Naive B cell (primary cell): ENCODE measurements around the gene LRRC10B. TPM values are rescaled to one million over a fixed set of nuclear protein-coding genes. Genes with fewer than 3 reads are reported as not detected.
A peak's percentile ranks its signal among the peaks of the same experiment; 100 is the strongest.

Experiments
- ATAC-seq, 2 donors: fragments of 150-1000 bp; cut with Tn5 transposase; 2 replicates each; pipeline ENCODE4 v1.10.0; 2021; ENCODE audit warnings: low read depth in 2 of 2, mild to moderate bottlenecking in 2 of 2, moderate library complexity in 2 of 2
- DNase-seq: peaks from one replicate; pipeline ENCODE4 v3.0.0; 2022
- H3K27ac Mint-ChIP-seq, 6 donors: one replicate each; pipeline ENCODE4 v1.8.0; 2020 to 2022; ENCODE audit warnings: mild to moderate bottlenecking in 6 of 6, mixed read lengths in 6 of 6, moderate library complexity in 5 of 6, inconsistent platforms in 2 of 6
- H3K27me3 Mint-ChIP-seq, 3 donors: one replicate each; pipeline ENCODE4 v1.8.0; 2021 to 2022; ENCODE audit warnings: mixed read lengths in 3 of 3, mild to moderate bottlenecking in 1 of 3
- H3K36me3 Mint-ChIP-seq, 2 donors: one replicate each; pipeline ENCODE4 v1.8.0; 2020 to 2022; ENCODE audit warnings: mixed read lengths in 2 of 2, inconsistent platforms in 1 of 2, mild to moderate bottlenecking in 1 of 2
- H3K4me1 Mint-ChIP-seq, 3 donors: one replicate each; pipeline ENCODE4 v1.8.0; 2020 to 2022; ENCODE audit warnings: mixed read lengths in 3 of 3, inconsistent platforms in 1 of 3, mild to moderate bottlenecking in 1 of 3, moderate library complexity in 1 of 3
- H3K4me3 Mint-ChIP-seq, 8 donors: one replicate each; pipeline ENCODE4 v1.8.0; 2020 to 2022; ENCODE audit warnings: mild to moderate bottlenecking in 8 of 8, mixed read lengths in 8 of 8, moderate library complexity in 8 of 8, inconsistent platforms in 2 of 8
- H3K9me3 Mint-ChIP-seq, 7 donors: one replicate each; pipeline ENCODE4 v1.8.0; 2020 to 2022; ENCODE audit warnings: mixed read lengths in 7 of 7, mild to moderate bottlenecking in 5 of 7, inconsistent platforms in 2 of 7, moderate library complexity in 1 of 7
- polyA plus RNA-seq, 6 donors: library from polyadenylated mRNA; unstranded; fragments of 300-500 nt; fragmentation: Illumina TruSeq; gene quantifications; one replicate each; pipeline ENCODE4 v1.2.3, GENCODE V29; 2021; ENCODE audit warnings: low read depth in 6 of 6

The LRRC10B gene
- polyA plus RNA-seq, 6 donors from 2014 or later, result 0.12 TPM; not detected in 5

DNA sequence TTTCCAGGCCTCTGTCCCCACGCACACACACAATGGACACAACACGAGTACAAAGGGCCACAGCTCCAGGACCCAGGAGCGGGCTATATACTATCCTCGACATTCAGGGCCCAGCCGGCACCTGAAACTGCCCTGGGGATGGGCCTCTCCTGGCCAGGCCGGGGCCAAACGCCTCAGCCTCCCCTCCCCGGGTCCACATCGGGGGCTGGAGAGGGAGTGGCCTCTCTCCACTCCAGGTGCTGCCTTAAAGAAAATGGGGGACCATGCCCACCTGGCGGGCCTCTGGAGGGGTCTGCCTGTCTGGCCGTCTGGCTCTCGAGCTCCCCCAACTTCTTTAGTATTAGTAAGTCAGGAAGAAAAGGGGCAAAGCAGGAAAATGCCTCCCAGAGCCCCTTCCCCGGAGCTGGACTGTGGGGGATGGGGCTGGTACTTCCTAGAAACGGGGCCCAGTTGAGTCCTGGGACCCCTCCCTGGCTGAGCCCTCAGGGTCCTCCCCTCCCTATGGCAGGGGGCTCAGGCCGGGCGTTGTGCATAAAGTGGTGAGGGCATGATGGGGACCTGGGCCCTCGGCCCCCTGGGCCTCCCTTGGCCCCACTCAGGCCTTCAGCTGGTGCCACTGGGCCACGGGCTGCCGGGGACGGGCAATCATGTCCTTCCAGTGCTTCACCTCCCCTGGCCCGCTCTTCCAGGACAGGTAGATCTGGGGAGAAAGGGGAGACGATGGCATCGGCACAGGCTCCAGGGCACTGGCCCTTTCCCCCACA is 9.7 kb downstream of the LRRC10B start:
- Mint-ChIP-seq H3K4me1 (peaks cover 7 to 15% (median 10%) of the 10 kb centered on the region in 3 donors), H3K27ac (no peak overlapping the region), H3K9me3 (no peaks in the 10 kb centered on the region), H3K4me3 (no peak overlapping the region), H3K36me3 (no peaks in the 10 kb centered on the region), H3K27me3 (peaks cover 10 to 47% (median 42%) of the 10 kb centered on the region in 3 donors)
- ATAC-seq (no peak), DNase-seq (no peak)

DNA sequence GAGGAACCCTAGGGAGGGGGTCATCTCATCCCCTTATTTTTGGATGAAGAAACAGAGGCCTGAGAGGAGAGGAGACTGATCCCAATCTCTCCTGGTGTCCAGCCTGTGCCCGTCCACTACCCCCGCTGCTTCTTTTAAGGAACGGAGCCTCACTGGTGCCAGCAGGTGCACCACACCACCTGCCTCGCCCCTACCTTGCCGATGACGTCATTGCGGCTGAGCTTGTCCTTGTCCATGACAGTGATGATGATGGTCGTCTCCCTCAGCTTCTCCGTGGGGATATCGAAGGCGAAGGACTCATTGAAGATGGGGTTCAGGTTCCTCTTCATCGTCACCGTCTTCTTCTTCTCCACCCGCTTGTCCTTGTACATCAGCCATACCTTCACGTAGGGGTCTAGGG is 14.3 kb downstream of the LRRC10B start:
- Mint-ChIP-seq H3K9me3 (no peaks in the 10 kb centered on the region), H3K4me3 (no peak overlapping the region), H3K36me3 (no peaks in the 10 kb centered on the region), H3K4me1 (no peaks in the 10 kb centered on the region), H3K27me3 (peaks cover 12 to 48% (median 38%) of the 10 kb centered on the region in 3 donors), H3K27ac (no peak overlapping the region)
- no peak for DNase-seq
- ATAC-seq, result no peak

DNA sequence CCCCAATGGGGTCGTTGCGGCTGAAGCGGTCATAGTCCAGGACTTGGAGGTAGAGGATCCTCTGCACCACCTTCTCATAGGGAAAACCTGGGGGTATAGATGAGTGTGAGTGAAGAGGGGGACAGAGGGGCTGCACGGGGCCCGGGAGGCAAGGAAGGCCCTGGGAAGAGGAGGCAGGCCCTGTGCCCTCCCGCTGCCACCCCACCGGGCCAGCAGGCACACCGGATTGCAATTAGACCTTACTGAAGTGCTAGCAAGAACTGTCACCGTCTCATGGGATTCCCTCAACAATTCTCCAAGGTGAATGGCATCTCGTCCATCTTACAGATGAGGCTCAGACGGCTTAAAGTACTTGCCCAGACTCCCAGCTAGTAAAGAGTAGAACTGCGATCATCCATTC is 15.9 kb downstream of the LRRC10B start:
- Mint-ChIP-seq H3K9me3 (no peaks in the 10 kb centered on the region), H3K27me3 (peaks cover 15 to 52% (median 39%) of the 10 kb centered on the region in 3 donors), H3K4me1 (no peaks in the 10 kb centered on the region), H3K4me3 (no peak overlapping the region), H3K27ac (no peak overlapping the region), H3K36me3 (no peaks in the 10 kb centered on the region)
- DNase-seq, result no peak
- no peak for ATAC-seq

DNA sequence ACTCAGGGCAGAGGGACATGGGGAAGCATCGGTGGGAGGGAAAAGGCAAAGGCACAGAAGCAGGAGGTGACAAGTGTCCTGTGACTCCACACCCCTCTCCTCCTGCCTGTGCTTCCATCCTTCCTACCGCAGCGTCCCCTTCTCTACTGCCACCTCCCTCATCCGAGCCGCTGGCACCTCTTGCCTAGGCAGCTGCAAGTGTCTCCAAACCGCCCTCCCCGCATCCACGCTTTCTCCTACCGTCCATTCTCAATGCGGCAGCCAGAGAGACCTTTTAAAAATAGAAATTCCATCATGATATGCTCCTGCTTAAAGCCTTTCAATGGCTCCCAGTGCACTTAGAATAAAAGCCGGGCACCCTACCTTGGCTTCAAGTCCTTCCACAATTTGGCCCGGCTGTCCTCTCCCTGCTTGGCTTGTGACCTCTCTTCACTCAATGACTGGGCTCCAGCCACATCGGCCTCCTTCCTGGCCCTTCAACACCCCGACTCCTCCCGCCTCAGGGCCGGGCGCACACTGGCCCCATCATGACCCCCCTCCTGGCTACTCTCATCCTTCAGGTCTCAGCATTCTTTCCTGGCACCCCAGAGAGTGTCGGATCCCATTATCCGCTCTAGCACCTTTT is 16.5 kb downstream of the LRRC10B start:
- Mint-ChIP-seq H3K27me3 (peaks cover 15 to 52% (median 39%) of the 10 kb centered on the region in 3 donors), H3K9me3 (no peaks in the 10 kb centered on the region), H3K27ac (peak overlapping the region in 1 of 6 donors; percentile 0), H3K36me3 (no peaks in the 10 kb centered on the region), H3K4me3 (peak overlapping the region in 1 of 8 donors; percentile 32), H3K4me1 (no peaks in the 10 kb centered on the region)
- DNase-seq (no peak), ATAC-seq (no peak)

DNA sequence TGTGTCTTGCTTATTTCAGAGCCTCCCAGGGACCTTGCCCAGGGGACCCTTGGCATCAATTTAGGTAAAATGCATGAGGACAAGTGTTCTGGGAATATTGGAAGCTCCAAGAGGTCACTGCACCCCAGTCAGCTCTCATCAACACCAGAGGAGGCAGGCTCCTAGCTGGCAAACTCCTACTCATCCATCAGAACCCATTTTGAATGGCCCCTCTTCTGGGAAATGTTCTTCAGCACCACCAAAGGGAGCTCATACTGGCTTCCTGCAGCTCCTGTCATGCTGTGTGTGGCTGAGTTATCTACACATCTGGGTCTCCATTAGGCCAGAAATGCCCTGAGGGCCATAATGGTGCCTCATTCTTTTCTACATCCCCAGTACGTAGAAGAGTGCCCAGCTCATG is 17.7 kb downstream of the LRRC10B start:
- no peaks in the 10 kb centered on the region for H3K36me3 Mint-ChIP-seq
- H3K9me3 Mint-ChIP-seq, result no peaks in the 10 kb centered on the region
- no peaks in the 10 kb centered on the region for H3K4me1 Mint-ChIP-seq
- no peak overlapping the region for H3K4me3 Mint-ChIP-seq
- H3K27ac Mint-ChIP-seq, result peak overlapping the region in 1 of 6 donors; percentile 73
- DNase-seq (no peak), ATAC-seq (no peak)
- peaks cover 15 to 57% (median 44%) of the 10 kb centered on the region in 3 donors for H3K27me3 Mint-ChIP-seq

DNA sequence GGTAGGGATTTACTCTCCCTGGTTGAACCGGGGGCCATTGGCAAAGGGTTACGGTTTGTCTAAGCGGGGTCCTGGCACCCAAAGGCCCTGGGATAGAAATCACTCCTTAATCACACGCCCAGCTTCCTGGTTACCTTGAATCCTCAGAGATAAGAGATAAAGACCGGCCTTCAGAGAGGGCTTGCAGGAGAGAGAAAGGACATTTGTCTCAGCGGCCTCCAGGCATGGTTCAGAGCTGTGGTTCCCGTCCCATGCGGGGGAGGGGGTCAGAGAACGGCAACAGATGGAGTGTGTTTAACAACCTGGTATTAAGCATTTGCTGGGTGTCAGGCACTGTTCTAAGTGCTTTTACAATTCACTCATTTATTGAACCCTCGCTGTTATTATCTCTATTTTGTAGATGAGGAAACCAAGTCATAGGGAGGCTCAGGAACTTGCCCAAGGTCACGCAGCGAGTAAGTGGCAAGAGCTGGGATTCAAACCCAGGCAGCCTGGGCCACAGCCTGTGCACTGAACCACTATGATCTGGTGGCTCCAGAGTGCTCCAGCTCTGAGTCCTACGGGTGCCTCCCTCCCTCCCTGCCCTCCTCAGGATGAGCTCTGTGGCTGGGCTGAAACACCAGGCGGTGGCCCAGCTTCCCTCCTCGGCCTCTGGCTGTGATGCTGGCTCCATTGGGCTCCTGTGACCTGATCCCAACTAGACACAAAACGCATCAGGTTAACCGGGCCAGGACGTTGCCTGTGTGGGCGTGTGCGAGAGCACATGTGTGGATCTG is 18.6 kb downstream of the LRRC10B start:
- H3K4me1 Mint-ChIP-seq, result no peaks in the 10 kb centered on the region
- DNase-seq (no peak), ATAC-seq (no peak)
- no peaks in the 10 kb centered on the region for H3K36me3 Mint-ChIP-seq
- H3K4me3 Mint-ChIP-seq, result no peak overlapping the region
- H3K9me3 Mint-ChIP-seq, result no peaks in the 10 kb centered on the region
- H3K27ac Mint-ChIP-seq, result no peak overlapping the region
- H3K27me3 Mint-ChIP-seq, result peaks cover 15 to 59% (median 46%) of the 10 kb centered on the region in 3 donors

DNA sequence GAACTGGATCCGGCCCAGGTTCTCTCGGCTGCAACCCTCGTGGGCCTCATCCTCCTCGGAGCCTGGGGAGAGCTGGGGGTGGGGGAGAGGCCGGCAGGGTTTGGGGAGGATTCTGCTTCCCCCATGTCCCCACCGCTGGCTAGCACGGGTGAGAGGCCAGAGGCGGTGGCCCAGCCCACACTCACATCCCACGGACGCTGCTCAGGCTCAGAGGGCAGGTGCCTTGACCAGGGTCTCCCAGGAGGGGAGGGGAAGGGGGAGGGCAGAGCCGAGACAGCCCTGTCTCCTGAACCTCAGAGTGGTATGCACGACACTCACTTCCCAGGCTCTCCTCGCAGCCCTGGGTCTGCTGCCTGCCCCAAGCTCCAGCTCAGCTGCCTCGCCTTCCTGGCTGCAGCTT is 19.6 kb downstream of the LRRC10B start:
- no peaks in the 10 kb centered on the region for H3K36me3 Mint-ChIP-seq
- ATAC-seq, result no peak
- peaks cover 15 to 63% (median 50%) of the 10 kb centered on the region in 3 donors for H3K27me3 Mint-ChIP-seq
- no peak for DNase-seq
- H3K4me1 Mint-ChIP-seq, result no peaks in the 10 kb centered on the region
- no peak overlapping the region for H3K4me3 Mint-ChIP-seq
- no peaks in the 10 kb centered on the region for H3K9me3 Mint-ChIP-seq
- H3K27ac Mint-ChIP-seq, result no peak overlapping the region

DNA sequence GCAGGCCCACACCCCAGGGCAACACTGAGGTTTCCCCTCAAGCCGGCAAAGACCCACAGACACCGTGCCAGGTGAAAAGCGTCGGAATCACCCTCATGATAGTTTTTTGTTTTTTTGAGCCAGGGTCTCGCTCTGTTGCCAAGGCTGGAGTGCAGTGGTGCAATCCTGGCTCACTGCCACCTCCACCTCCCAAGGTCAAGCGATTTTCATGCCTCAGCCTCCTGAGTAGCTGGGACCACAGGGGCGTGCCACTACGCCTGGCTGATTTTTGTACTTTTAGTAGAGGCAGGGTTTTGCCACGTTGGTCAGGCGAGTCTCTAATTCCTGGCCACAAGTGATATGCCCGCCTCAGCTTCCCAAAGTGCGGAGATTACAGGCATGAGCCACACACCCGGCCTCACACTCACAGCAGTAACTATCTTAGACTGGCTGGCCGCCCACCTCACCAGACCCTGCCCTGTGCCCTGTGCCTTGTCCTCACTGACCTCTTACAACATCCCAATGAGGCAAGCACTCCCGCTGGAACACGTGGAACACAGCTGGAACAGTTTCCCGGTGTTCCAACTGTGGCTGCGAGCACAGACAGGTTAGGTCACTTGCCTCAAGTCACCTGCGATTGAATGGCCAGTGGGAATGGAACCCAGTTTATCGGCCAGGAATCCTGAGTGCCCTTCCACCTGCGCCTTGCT is 21.1 kb downstream of the LRRC10B start:
- no peak for ATAC-seq
- Mint-ChIP-seq H3K27me3 (peaks cover 9 to 67% (median 58%) of the 10 kb centered on the region in 3 donors), H3K27ac (no peak overlapping the region), H3K4me1 (no peaks in the 10 kb centered on the region), H3K4me3 (no peak overlapping the region), H3K36me3 (no peaks in the 10 kb centered on the region), H3K9me3 (no peaks in the 10 kb centered on the region)
- DNase-seq, result no peak

DNA sequence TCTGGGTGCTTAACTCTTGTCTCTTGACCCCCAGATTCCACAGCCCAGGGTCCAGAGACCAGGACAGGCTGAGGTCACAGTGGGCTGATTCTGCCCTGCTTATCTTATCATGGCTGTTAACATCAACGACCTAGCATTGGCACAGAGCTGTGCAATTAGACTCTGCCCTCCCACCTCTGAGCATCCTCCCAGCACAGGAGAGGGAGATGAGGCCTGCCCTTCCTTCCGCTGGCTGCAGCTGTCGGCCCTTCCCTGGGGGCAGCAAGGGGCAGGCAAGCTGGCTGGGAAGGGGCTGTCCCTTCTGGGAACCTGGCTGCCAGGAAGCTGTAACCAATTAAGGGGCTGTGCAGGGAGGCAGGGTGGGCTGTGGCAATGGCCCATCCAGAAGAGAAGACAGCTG is 22.5 kb downstream of the LRRC10B start:
- no peak for ATAC-seq
- no peak overlapping the region for H3K4me3 Mint-ChIP-seq

DNA sequence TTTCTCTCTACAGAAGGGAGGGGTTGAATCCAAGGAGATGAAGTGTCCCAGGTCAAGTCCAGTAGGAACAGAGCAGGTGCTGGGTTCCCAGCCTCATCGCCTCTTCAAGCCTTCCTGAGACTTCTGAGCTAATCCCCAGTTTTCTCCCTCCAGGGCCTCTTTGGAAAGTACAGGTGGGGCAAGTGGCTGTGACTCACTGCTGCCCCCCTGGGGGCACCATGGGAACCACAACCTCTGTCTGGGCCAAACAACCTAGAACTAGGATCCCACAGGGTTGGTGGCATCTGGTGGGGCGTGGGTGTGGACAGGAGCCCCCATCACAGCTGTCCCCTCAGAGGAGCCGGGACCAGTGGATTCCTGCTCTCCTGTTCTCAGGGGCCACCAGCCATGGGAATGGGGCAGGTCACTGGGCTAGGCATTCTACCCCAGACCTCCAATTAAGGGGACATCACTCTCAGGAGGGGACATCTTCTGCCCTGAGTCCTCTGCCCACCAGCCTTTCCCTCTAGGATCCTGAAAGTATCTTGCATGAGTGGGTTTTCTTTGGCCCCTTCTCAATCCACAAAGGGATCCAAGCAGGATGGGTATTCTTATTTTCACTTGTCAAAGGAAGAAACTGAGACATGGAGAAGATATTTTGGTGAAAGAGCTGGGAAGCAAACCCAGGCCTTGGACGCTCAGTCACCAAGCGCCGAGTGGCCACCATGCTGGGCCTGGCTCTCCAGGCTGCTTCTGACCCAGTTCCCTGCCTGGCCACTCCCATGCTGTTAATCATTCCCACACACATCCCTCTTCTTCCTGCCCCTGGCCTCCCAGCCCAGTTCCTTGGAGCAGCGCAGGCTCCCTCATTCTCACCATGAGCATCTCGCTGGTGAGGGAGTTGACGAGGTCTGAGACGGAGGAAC is 23.8 kb downstream of the LRRC10B start:
- no peaks in the 10 kb centered on the region for H3K36me3 Mint-ChIP-seq
- H3K27me3 Mint-ChIP-seq, result peaks cover 6 to 57% (median 51%) of the 10 kb centered on the region in 3 donors
- H3K9me3 Mint-ChIP-seq, result no peaks in the 10 kb centered on the region
- H3K4me3 Mint-ChIP-seq, result peak overlapping the region in 1 of 8 donors; percentile 22
- ATAC-seq (peak in 1 of 2 donors; percentile 45), DNase-seq (peak; percentile 31)
- no peak overlapping the region for H3K27ac Mint-ChIP-seq
- no peaks in the 10 kb centered on the region for H3K4me1 Mint-ChIP-seq

More for the DNA sequence above, 22.5 kb downstream of the LRRC10B start:
- peaks cover 6 to 66% (median 53%) of the 10 kb centered on the region in 3 donors for H3K27me3 Mint-ChIP-seq
- no peak for DNase-seq
- H3K9me3 Mint-ChIP-seq, result no peaks in the 10 kb centered on the region
- no peak overlapping the region for H3K27ac Mint-ChIP-seq
- no peaks in the 10 kb centered on the region for H3K36me3 Mint-ChIP-seq
- H3K4me1 Mint-ChIP-seq, result no peaks in the 10 kb centered on the region

DNA sequence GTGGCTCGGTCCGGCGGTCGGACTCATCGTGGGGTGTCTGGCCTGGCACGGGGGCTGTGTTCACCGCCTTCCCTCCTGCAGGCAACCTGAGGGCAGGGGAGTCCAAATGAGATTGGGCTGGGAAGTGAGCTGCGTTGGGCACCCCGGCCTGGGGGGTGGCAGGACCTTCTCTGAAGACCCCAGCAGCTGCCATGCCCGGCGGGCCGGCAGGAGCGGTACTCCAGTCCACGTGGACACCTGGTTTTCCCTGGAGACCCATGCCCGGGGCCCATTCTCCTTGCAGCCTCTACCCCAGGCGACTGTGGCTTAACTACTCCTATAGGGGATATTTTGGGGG is 24.5 kb downstream of the LRRC10B start:
- H3K9me3 Mint-ChIP-seq, result no peaks in the 10 kb centered on the region
- no peaks in the 10 kb centered on the region for H3K4me1 Mint-ChIP-seq
- no peak for DNase-seq
- no peak for ATAC-seq
- no peak overlapping the region for H3K4me3 Mint-ChIP-seq
- peaks cover 6 to 58% (median 45%) of the 10 kb centered on the region in 3 donors for H3K27me3 Mint-ChIP-seq
- H3K27ac Mint-ChIP-seq, result no peak overlapping the region
- no peaks in the 10 kb centered on the region for H3K36me3 Mint-ChIP-seq

DNA sequence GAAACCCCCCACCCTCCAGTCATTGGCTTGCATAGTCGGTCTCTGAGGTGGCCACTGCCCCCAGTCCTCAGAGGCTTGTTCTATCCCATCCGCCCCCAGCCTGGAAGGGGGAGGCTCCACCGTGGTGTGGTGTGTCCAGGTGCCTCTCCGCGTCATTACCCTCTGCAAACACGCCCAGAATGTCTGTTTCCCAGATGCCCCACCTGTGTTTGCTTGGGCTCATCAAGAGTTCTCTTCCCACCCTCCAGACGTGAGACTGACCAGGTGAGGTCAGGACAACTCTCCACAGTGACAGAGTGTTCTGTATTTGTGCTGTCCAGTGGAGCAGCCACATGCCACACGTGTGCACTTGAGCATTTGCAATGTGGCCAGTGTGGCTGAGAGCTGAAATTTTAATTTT is 24.9 kb downstream of the LRRC10B start:
- ATAC-seq, result no peak
- H3K9me3 Mint-ChIP-seq, result no peaks in the 10 kb centered on the region

More for the DNA sequence above, 24.9 kb downstream of the LRRC10B start:
- no peak overlapping the region for H3K27ac Mint-ChIP-seq
- H3K4me1 Mint-ChIP-seq, result no peaks in the 10 kb centered on the region
- DNase-seq, result no peak
- H3K4me3 Mint-ChIP-seq, result no peak overlapping the region
- H3K36me3 Mint-ChIP-seq, result no peaks in the 10 kb centered on the region
- peaks cover 6 to 60% (median 45%) of the 10 kb centered on the region in 3 donors for H3K27me3 Mint-ChIP-seq
